NCI-H2029 (cell line): ENCODE results near the gene PPP1R3F.
"Not testable (repeated sequence)": the region's sequence is repeated elsewhere in the genome, so short reads cannot be mapped to it uniquely, and the experiment has no call there.

Experiments used
- DNase-seq: peaks from one replicate; lab custom pipeline; 2025; lab: John Stamatoyannopoulos, UW

The PPP1R3F gene

GRCh38 chrX:49273181-49273727 lies 3.7 kb downstream of the PPP1R3F start:
- no peak for DNase-seq

GRCh38 chrX:49276207-49276606 lies 6.6 kb downstream of the PPP1R3F start:
- DNase-seq = no peak

- no peak for DNase-seq
Measured at GRCh38 chrX:49276671-49277534, 7.3 kb downstream of the PPP1R3F start.

DNA sequence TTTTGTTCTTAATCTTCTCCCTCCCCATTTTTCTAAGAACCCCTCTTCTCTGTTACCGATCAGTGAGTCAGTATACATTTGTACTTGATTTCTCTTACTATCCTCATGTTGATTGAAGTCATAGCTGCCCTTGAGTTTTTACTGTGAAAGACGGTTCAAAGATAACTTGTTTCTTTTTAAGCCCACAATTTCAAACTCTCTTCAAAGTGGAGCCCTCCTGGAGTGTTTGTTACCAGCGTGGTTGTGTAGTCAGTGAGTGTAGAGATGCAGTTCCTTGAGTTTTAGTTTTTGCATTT lies 7.9 kb downstream of the PPP1R3F start:
- DNase-seq = no peak

GRCh38 chrX:49278081-49278480 lies 8.5 kb downstream of the PPP1R3F start:
- no peak for DNase-seq

DNA sequence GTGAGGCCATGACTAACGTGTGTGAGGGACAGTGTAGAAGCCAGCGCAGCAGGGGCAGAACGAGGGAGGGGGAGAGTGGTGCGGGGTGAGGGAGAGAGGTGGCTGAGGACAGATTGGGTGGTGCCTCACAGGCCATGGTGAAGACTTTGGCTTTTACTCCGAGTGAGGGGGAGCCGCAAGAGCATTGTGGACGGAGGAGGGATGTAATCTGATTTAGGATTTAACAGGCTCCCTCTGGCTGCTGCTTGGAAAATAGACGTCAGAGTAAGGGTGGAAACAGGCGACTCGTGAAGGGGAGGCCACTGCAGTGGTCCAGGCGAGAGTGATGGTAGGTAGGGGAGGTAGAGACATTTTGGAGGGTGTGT lies 13.0 kb downstream of the PPP1R3F start:
- no peak for DNase-seq

- DNase-seq = no peak
Measured at GRCh38 chrX:49284212-49284611, 14.6 kb downstream of the PPP1R3F start.

DNA sequence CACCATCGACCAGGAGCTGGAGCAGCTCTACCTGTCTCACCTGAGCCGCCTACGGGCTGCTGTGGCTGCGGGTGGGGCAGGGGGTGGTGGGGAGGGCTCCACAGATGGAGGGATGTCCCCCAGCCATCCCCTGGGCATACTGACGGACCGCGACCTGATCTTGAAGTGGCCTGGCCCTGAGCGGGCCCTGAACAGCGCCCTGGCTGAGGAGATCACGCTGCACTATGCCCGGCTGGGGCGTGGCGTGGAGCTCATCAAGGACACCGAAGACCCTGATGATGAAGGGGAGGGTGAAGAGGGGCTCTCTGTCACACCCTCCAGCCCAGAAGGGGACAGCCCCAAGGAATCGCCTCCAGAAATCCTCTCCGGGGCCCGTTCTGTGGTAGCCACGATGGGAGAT lies 16.5 kb downstream of the PPP1R3F start:
- DNase-seq = no peak

GRCh38 chrX:49286581-49286980 lies 17.0 kb downstream of the PPP1R3F start:
- no peak for DNase-seq

DNA sequence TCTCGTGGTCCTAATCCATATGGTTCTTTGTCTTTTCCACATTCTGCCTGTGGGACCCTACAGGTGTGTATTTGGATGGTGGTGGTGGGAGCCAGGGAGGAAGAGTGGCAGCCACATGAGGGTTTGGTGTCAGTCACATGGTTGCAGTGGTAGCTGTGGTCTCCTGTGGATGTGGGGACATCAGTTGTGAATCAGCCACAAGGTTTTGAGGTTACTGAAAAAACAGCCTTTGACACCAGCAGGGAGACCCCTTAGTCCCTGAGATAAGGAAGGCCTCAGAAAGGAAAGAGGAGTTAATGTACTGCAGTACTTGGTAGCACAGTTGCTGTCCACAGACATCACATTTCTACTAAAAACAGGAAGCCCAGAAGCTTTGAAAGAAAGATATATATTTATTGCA lies 18.1 kb downstream of the PPP1R3F start:
- no peak for DNase-seq

- DNase-seq = no peak
Measured at GRCh38 chrX:49290215-49290614, 20.6 kb downstream of the PPP1R3F start.

- peak; percentile 4 for DNase-seq
Measured at GRCh38 chrX:49291615-49292337, 22.2 kb downstream of the PPP1R3F start.

DNA sequence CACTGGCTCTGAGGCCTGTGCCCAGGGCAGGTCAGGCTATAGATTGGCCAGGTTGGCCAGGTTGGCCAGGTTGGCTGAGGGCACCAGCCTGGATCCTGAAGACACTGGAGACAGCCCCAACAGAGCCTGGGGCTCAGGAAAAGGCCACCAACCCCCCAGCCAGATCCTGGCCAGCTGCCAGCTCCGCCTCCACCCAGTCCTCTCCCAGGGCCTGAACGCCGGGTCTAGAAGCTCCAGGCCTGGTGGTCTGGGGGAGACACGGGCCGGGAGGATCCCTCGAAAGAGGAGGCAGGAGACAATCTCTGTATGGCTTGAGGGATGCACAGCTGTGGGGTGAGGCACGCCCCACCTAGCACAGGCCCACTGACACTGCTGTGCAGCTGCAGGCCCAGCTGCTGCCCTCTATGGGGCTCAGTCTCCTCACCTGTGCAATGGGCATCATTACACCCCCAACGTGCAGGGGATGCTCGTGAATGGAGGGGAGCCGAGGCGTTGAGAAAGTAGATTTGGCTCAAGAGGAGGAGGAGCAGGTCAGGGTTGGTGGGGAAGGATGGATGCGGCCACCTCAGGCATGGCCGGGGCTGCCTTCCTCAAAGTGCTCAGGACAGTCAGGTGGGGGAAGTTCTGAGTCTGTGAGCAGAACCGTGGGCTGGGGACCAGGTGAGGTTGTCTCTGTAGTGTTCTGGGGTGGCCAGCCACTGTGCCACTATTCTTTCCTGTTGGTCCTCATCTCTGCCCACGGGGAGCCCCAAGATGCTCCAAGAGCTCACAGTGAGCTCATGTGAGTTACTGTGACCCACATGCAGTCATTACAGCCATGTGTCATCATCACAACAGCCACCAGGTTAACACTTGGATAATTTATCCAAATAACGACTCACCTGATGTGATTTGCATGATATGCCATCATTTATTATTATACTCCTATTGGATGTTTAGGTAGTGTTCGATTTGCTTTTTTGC lies 23.1 kb downstream of the PPP1R3F start:
- DNase-seq = no peak

- DNase-seq = not testable (repeated sequence)
Measured at GRCh38 chrX:49299293-49299692, 29.7 kb downstream of the PPP1R3F start.

DNA sequence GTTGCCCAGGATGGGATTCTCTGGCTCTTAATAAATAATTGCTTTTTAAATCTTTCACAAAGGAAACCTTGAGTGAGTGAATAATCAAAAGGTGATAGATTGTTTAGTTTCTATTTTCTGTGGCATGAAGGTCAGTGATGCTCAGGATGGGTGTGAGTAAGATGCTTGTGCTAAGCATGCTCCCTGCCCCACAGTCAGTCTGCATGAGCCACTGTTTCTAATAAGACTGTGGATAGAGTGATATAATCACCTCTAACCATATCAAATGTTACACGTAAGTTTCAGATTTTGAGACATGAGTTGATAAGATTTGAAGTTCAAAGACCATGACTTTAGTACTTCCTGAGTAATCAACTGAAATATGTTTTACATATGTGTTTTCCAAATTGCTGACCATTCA lies 31.1 kb downstream of the PPP1R3F start:
- no peak for DNase-seq

DNA sequence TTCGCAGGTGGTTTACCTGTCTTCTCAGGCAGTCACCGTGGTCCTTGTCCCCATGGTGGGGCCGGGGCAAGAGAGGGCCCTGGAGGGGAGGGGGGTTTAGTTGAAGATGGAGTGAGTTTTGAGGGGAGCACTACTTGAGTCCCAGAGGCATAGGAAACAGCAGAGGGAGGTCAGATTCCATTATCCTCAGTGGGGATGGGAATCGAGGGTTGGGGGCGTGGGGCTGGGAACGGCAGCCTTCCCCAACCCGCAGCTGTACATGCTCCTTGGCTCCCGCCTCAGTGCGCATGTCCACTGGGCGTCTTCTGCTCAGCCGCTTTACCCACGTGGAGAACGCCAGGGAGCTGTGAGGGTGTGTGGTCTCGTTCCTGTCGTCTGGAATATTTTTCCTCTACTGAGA lies 33.8 kb downstream of the PPP1R3F start, which contains the start of gene GAGE10:
GAGE10 (plus strand) TSS at position 301 of the 400 bp plus-strand sequence. CDS start 1,214 bp downstream, outside the sequence.
- DNase-seq = no peak

DNA sequence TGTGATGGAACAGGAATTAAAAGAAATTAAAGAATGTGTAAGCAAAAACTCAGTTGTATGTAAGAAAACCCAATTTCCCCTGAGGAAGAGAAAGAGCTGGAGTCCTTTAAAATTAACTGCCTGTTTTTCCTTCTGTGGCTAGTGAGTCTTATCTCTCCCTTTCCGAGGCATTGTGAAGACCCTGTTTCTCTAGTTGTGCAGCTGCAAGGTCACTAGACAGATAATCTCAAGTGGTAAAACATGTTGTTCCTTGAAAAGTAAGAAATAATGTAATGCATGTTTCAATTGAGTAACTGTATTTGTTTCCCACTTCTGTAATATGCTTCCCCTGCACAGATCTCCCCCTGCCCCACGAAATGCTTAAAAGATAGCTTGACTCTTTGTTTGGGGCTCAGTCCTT lies 38.2 kb downstream of the PPP1R3F start:
- not testable (repeated sequence) for DNase-seq

GRCh38 chrX:49308604-49309269 lies 39.1 kb downstream of the PPP1R3F start:
- no peak for DNase-seq

- DNase-seq = no peak
Measured at GRCh38 chrX:49309401-49309981, 39.9 kb downstream of the PPP1R3F start.

- DNase-seq = no peak
Measured at GRCh38 chrX:49310371-49310770, 40.8 kb downstream of the PPP1R3F start.

GRCh38 chrX:49312176-49312575 lies 42.6 kb downstream of the PPP1R3F start:
- no peak for DNase-seq
